ENCODE results near the gene MAPKBP1.
"Not testable (repeated sequence)": the region's sequence is repeated elsewhere in the genome, so short reads cannot be mapped to it uniquely, and the experiment has no call there.

Gene MAPKBP1, protein sequence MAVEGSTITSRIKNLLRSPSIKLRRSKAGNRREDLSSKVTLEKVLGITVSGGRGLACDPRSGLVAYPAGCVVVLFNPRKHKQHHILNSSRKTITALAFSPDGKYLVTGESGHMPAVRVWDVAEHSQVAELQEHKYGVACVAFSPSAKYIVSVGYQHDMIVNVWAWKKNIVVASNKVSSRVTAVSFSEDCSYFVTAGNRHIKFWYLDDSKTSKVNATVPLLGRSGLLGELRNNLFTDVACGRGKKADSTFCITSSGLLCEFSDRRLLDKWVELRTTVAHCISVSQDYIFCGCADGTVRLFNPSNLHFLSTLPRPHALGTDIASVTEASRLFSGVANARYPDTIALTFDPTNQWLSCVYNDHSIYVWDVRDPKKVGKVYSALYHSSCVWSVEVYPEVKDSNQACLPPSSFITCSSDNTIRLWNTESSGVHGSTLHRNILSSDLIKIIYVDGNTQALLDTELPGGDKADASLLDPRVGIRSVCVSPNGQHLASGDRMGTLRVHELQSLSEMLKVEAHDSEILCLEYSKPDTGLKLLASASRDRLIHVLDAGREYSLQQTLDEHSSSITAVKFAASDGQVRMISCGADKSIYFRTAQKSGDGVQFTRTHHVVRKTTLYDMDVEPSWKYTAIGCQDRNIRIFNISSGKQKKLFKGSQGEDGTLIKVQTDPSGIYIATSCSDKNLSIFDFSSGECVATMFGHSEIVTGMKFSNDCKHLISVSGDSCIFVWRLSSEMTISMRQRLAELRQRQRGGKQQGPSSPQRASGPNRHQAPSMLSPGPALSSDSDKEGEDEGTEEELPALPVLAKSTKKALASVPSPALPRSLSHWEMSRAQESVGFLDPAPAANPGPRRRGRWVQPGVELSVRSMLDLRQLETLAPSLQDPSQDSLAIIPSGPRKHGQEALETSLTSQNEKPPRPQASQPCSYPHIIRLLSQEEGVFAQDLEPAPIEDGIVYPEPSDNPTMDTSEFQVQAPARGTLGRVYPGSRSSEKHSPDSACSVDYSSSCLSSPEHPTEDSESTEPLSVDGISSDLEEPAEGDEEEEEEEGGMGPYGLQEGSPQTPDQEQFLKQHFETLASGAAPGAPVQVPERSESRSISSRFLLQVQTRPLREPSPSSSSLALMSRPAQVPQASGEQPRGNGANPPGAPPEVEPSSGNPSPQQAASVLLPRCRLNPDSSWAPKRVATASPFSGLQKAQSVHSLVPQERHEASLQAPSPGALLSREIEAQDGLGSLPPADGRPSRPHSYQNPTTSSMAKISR (N-terminal part only)

DNA sequence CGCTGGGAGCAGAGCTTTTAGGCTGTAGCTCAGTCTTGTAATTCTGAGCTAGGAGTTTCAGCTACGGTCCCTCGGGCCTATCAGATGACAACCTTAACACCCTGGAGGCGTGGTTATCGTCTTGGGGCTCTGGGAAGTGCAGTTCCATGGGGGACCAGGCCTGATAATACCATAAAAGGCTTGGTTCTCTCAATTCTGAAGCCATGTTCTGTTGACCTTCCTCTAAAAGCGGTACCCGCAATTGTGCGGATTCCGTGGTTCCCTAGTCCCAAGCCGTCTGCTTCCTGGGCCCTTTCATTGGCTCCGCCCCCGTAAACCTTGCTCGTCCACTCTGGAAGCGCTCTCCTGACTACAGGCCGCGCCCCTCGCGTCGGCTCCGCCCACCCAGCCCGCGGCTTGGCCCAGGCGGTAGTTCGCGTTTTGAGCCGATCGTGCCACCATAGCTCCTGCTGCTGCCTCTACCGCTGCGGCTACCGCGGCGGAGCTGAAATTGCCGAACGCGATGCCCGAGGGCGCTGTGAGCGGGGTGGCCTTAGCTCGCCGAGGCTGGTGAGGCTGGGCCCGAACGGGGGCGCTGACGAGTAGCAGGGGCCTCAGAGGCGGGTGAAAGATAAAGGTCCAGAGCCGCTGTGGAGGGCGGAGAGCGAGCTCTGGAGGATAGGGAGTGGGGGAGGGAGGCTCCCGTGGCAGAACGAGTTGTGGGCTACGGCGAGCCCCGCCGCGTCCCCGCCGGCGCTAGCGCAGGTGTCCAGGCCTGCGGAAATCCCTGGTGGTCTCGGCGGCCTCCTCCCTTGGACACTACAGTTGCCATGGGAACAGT is at the start of gene MAPKBP1:
Gene MAPKBP1, plus strand, starts transcription at position 423 of the 820 bp plus-strand sequence. CDS start 792 bp downstream, outside the sequence.
- DNase-seq, result peak; percentile 98

DNA sequence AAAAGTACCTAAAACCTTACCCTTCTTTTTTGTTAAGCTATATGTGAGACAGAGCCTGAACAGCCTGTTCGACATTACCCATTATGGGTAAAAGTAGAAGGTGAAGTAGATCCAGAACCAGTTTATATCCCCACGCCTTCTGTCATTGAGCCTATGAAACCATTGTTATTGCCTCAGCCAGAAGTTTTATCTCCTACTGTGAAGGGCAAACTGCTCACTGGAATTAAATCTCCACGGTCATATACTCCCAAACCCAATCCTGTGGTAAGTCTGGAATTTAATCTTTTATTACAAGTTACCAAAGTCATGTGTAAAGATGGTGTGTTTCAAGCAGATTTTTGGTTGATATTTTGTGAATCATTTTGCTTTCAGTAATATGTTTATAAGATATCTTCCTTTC is 47.1 kb upstream of the MAPKBP1 start:
- DNase-seq, result no peak

DNA sequence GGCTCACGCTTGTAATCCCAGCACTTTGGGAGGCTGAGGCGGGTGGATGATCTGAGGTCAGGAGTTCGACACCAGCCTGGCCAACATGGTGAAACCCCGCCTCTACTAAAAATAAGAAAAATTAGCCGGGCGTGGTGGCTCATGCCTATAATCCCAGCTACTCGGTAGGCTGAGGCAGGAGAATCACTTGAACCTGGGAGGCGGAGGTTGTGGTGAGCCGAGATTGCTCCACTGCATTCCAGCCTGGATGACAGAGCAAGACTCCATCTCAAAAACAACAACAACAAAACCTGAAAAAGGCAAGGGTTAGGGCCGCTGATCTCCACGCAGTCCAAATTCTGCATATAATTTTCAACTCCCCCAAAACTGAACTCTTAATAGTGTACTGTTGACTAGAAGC is 46.2 kb upstream of the MAPKBP1 start:
- DNase-seq, result not testable (repeated sequence)

DNA sequence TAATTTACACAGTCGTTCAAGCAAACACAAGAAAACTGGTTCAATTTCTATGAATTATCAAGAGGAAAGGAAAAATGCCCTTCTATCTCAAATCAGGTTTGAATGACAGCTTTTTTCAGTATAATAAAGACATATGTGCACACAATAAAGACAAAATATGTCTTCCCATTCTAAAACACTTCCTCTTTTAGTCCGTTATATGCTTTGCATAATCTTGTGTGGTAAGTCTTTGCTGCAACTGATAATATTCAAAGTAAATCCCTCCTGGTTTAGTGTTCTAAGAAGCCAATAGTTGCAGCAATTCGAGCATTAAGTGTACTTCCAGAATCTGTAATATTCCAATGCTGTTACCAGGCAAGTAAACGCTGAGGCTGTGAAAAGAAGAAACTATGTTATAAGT is 43.7 kb upstream of the MAPKBP1 start:
- no peak for DNase-seq

DNA sequence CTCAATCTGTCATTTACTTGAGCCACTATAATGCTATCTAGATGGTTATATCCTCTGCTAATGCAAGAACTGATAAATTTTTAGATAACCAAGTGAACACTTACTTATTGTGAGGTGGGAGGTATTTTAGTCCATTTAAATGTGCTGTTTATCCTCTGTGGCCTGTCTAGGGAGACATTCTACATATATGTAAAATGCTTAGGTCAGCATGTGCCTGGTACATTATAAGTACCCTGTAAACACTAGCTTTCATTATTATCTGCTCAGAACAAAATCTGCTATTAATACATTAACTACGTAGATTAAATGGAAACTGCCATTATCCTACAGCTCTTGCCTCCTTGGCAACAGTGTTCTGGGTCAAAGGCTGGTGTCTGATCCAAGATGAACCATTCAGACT is 41.8 kb upstream of the MAPKBP1 start:
- DNase-seq, result no peak

DNA sequence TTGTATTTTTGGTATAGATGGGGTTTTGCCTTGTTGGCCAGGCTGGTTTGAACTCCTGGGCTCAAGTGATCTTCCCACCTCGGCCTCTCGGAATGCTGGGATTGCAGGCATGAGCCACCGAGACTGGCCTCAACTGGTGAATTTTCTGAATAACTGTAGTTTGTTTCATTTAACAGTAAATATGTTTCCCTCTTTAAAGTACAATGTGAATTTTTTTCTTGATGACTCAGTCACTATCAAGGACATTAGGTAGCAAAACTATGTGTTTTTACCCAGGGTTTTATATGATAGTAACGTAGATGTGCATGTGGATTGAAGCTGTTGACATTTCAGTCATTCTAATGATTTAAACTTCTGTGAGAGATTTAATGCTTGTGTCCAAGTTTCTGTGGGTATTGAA is 40.2 kb upstream of the MAPKBP1 start:
- no peak for DNase-seq

DNA sequence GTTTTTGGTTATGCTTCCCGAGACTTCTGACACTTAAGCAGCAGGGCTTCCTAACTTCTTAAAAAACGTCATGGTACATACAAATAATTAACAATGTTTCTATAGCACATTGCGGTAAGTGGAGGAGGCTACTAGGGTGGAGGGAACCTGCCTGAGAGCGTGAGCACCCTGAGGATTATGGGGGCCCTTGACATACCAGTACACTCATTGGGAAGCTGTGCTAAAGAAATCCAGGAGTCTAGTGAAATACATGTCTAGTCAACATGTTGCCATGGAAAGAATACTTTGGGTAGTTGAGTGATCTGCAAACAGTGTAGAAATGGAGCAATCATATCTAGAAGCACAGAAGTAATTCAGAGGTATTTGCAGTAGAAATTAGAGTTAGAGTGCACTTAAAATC is 39.2 kb upstream of the MAPKBP1 start:
- no peak for DNase-seq

DNA sequence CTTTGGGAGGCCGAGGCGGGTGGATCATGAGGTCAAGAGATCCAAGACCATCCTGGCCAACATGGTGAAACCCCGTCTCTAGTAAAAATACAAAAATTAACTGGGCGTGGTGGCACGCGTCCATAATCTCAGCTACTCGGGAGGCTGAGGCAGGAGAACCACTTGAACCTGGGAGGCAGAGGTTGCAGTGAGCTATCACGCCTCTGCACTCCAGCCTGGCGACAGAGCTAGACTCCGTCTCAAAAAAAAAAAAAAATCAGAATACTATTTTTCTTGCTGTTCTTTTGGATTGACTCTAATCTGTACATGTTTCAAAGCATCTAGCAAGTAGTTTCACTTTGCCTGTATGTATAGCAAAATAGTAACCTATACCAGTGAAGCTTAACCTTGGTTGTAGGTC is 38.8 kb upstream of the MAPKBP1 start:
- DNase-seq, result not testable (repeated sequence)

DNA sequence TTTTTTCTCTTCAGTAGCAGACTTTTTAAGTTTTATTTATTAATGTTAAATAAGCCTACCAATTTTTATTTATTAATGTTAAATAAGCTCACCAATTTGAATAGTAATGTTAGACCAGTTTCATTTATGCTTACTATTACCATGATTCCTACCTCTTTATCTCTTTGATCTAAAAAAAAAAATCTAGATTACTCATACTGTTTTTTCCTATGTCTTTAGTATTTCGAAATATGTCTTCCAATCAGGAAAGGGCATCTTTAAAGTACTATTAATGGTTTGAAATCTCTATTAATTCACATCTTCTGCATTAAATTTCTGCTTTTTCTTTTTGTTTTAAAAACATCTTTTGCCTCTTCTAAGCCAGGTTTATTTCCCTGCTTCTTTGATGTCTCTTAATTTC is 27.5 kb upstream of the MAPKBP1 start:
- DNase-seq, result no peak

DNA sequence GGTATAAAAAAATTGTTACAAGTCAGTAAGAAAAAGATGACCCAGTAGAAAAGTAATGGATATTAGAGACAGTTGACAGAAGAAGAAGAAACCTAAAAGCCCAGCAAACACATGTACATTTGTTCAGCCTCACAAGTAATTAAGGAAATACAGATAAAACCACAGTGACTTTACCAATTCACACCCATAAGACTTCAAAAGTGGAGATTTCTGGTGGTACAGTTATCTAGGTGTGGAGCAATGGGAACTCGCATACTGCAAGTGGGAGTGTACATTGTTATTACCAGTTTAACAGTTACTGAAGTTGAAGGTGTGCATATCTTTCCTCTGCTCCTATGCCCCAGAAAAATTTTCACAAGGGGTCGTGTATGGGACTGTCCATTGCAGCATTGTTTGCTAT is 18.1 kb upstream of the MAPKBP1 start:
- no peak for DNase-seq

DNA sequence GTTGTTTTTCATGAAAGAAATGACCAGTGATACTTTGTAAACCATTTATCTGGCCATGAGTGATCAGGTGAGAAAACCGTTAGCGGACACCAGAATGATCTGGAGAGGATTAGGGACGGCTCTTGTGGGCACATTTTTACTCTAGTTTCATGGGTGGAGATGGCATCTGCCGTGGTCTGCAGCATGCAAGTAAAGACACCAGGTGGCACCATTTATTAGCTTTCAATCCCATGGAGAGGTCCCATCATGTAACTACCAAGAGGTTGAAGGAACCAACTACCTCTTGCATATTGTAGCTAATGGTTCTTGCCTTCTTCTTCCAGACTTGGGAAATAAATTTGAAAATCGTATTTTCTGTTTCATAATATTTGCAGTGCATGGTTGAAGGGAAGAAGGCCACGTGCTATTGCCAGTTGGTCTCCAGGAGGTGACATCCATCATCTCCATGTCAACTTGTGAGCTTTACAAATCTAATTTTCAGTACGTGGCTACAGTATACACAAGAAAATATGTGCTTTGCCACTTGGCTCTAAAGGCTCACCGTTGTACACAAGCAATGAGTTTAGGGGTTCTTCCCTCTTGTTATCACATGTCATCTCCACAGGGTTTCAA is 1.5 kb upstream of the MAPKBP1 start:
- peak; percentile 78 for DNase-seq

DNA sequence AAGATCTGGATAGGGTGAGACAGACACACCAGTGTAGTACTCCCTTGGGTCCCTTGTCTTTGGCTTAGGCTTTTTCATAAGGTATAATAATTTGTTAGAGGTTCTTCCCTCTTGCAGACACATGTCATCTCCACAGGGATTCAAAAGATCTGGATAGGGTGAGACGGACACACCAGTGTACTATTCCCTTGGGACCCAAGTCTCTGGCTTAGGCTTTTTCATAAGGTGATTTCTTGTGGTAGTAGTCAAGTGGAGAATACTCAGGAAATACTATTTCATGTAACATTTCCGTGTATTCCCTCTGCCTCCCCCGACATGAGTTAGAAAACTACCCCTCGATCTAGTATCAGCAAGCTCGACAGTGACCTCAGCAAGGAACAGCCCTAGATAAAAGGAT is 954 bp upstream of the MAPKBP1 start:
- DNase-seq, result peak; percentile 51

DNA sequence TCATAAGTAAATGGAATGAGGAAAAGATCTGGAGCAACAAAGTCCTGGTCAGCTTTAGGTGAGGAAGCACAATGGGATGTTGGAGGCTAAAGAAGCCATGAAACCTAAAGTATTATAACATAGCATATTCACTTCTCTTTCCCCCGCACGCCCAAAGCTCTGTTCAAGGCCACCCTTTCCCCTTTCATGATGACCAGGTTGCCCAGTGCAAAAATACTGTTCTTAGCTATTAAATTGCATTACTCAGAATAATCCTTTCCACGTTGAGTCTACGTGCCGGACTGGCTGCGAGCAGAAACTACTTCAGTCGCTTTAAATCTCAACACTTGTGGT is 589 bp upstream of the MAPKBP1 start:
- DNase-seq, result no peak

DNA sequence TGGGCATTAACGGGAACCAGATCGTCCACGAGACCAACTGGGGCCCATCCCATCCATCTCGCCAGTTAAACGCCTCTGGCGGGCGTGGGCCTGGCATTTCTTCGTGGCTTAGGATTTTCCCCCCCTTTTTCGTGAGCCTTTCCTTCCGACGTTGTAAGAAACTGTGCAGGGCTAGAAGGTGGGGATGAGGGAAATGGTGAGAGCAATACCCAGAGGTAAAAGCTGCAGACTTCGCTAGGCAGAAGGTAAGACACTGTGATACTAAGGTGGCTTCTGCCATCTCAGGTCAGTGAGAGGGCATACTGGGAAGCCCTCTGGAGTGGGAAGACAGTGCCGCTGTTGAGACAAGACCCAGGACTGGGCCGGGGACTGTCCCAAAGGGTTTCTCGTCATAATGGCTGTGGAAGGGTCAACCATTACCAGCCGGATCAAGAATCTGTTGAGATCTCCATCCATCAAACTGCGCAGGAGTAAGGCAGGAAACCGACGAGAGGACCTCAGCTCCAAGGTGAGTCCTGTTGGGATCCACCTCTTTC is 666 bp downstream of the MAPKBP1 start:
- DNase-seq, result peak; percentile 57

DNA sequence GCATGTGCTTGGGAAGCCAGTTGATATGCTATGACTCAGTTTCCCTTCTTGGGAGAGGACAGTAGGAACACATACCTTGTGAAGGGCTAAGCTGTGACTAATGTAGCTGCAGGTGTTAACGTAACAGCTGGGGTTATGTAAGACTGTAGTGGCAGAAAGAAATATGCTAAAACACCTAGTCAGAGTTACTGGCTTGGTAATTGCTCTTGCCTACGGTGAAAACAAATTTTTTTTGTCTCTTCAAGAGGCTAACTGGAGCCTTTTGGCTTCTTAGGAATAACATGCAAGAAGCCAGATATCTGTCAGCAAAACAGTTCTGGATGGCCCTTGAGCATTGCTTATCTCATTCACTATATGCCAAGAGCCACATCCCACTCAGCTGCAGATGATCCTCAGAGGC is 1.4 kb downstream of the MAPKBP1 start:
- DNase-seq, result peak; percentile 23

DNA sequence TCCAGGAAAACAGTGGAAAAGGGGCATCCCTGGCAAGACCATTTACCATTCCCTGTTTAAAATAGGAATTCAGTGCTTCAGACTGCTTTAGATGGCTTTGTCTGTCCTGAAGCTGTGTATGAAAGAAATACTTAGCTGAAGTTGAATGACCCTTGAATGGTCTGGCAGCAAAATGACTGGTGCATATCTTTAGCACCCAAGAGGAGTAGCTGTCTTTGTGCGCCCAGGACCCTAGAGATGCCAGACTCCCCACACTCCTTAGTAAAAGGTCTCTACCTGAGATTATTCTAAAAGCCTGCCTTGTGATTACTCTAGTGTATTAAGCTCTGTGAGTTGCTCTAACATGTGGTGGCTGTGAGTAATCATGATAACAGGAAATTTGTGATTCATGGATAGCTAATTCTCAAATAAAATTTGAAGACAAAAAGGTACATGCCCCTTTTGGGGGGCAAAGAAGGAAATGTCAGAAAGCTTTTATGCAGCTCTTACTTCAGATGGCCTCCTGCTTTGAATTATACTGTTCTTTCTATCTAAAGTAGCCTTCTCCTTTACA is 3.2 kb downstream of the MAPKBP1 start:
- DNase-seq, result no peak

DNA sequence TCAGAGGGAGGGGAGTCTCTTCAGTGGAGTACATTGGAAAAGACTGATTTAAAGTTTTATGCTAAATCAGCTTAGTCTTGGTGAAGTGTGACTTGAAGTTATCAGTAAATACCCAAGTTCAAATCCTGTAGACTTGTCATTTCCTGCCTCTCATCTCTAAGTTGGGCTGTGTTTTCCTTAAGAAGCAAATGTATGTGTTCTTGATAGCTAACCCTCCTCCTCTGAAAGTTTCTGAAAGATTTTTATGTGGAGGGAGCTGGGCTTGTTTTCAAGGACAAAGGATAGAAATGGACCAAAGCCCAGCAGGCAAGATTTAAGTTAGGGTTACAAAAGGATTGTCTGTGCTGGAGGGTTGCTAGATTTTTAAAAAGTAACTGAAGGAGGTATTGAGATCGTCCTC is 4.2 kb downstream of the MAPKBP1 start:
- no peak for DNase-seq

DNA sequence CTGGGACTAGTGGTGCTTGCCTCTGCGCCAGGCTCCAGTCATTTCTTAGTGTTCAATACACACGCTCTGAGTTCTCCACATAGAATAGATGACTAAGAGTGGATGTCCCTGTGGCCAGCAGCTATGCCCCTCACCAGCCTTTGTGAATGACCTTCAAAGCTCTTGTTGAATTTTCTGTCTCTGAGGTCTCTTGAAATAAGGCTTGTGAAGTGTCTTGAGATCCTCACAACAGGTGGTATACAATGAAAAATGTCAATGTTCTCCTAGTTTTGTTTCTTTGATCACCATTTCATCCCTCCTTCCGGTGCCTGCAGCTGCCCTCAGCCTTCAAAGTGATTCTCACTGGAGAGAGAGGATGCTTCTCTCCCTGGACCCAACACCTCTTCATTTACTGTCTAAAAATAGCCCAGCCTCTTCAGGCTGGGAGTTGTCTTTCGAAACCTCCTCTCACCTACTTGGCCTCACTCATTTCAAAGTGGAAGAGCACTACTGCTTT is 5.4 kb downstream of the MAPKBP1 start:
- DNase-seq, result no peak

DNA sequence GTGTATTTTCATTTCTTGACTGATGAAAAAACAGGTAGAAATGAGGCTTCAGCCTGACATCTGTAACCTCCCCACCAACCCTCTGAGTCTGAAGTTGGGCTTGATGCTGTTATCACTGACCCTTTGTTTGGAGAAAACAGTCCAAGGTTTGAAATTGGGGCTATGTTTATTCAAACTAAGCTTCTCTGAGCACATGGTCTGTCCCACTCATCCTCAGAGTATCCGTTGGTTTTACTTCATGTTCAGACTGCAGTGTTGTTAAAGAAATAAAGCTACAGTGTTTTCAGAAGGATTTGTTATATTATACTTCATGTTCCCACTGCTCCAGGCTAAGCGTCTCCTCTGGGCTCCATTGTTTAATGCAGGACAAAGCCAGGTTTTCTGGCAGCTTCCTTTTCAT is 6.0 kb downstream of the MAPKBP1 start:
- DNase-seq, result no peak

DNA sequence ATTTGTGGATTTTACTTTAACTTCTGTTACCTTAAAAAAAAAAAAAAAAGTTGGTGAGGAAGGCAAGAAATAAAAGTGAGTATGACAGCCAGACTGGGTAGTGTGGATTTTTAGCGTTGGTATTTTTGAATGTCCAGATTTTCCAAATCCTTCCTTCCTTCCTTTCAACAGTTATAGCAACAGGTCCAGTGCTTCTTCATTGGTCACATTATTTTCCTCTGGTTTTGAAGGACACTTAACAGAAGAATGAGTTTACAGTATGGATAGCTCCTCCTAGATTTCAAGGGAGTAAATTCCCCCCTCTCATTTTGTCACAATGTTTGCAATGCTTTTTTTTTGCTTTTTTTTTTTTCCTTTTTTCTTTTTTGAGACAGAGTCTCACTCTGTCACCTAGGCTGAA is 6.4 kb downstream of the MAPKBP1 start:
- DNase-seq, result no peak
